Keratinocyte (primary cell): ENCODE results near the gene FRYL. TPM values are rescaled to one million over a fixed set of nuclear protein-coding genes. Genes with fewer than 3 reads are reported as not detected.

Experiments used
- DNase-seq: peaks from one replicate; pipeline ENCODE4 v3.0.0-alpha.2; 2011; ENCODE audit warnings: low read depth, missing footprints, low spot score
- FAIRE-seq: peaks from 2 replicates; lab custom pipeline; 2011; peaks lifted over from hg19 to GRCh38; lab: Jason Lieb, UNC
- H2AFZ ChIP-seq: 2 replicates; pipeline ENCODE4 v1.6.0; 2012; ENCODE audit warnings: low read length, control low read depth, inconsistent platforms; ENCODE audit not compliant: control insufficient read depth
- H3K27ac ChIP-seq: 2 replicates; pipeline ENCODE4 v1.5.1; 2011; ENCODE audit warnings: low read length; ENCODE audit not compliant: control insufficient read depth, insufficient read depth
- H3K27me3 ChIP-seq: 3 replicates; pipeline ENCODE4 v1.6.0; 2011; ENCODE audit warnings: low read length; ENCODE audit not compliant: control insufficient read depth, insufficient read depth; ENCODE audit errors: extremely low read depth
- H3K36me3 ChIP-seq, 2 experiments: 2 replicates in 1 of 2; 3 replicates in 1 of 2; pipeline ENCODE4 v1.5.1; 2011; ENCODE audit warnings: low read length in 2 of 2, mild to moderate bottlenecking in 1 of 2; ENCODE audit not compliant: control insufficient read depth in 2 of 2, insufficient read depth in 2 of 2; ENCODE audit errors: extremely low read depth in 1 of 2
- H3K4me1 ChIP-seq: 3 replicates; pipeline ENCODE4 v1.5.1; 2011; ENCODE audit warnings: low read length; ENCODE audit not compliant: control insufficient read depth, insufficient read depth; ENCODE audit errors: extremely low read depth
- H3K4me2 ChIP-seq: 3 replicates; pipeline ENCODE4 v1.6.0; 2011; ENCODE audit warnings: low read depth, low read length; ENCODE audit not compliant: control insufficient read depth, insufficient read depth; ENCODE audit errors: extremely low read depth
- H3K4me3 ChIP-seq, 3 experiments: fragments of 200-600 bp in 1 of 3; sonication (generic) in 1 of 3; 2 replicates in 2 of 3; 3 replicates in 1 of 3; pipeline ENCODE4 v1.5.1; 2011 to 2016; ENCODE audit warnings: low read length in 3 of 3, mild to moderate bottlenecking in 3 of 3, control low read depth in 2 of 3, inconsistent platforms in 1 of 3, low read depth in 1 of 3, mixed read lengths in 1 of 3, mixed run types in 1 of 3, moderate library complexity in 1 of 3; ENCODE audit not compliant: control insufficient read depth in 2 of 3, insufficient read depth in 2 of 3; ENCODE audit errors: extremely low read depth in 1 of 3
- H3K79me2 ChIP-seq: 2 replicates; pipeline ENCODE4 v1.6.0; 2012; ENCODE audit warnings: low read length; ENCODE audit not compliant: control insufficient read depth, insufficient read depth
- H3K9ac ChIP-seq: 3 replicates; pipeline ENCODE4 v1.6.0; 2011; ENCODE audit warnings: low read length; ENCODE audit not compliant: control insufficient read depth, insufficient read depth; ENCODE audit errors: extremely low read depth
- H3K9me1 ChIP-seq: 3 replicates; pipeline ENCODE4 v1.6.0; 2011; ENCODE audit warnings: low read length; ENCODE audit not compliant: control insufficient read depth, insufficient read depth; ENCODE audit errors: extremely low read depth
- H3K9me3 ChIP-seq: 2 replicates; pipeline ENCODE4 v1.5.1; 2012; ENCODE audit warnings: low read depth, low read length; ENCODE audit not compliant: control insufficient read depth
- H4K20me1 ChIP-seq: 3 replicates; pipeline ENCODE4 v1.6.0; 2011; ENCODE audit warnings: low read length; ENCODE audit not compliant: control insufficient read depth, insufficient read depth; ENCODE audit errors: extremely low read depth
- EZH2 ChIP-seq: IDR thresholded peaks from one replicate; pipeline ENCODE4 v1.6.1; 2012; ENCODE audit warnings: inconsistent platforms, mild to moderate bottlenecking, low read length, moderate library complexity
- dilution Hi-C: fragments of 300-500 bp; cut with MboI; formaldehyde crosslinking; loops from one replicate; pipeline ENCODE4 v1.7.0; 2020; ENCODE audit warnings: low sequenced_read_pairs; ENCODE audit not compliant: extremely low pct_ligation_motif_present
- polyA plus RNA-seq, 5 experiments: library from polyadenylated mRNA; depleted of rRNA in 3 of 5; stranded (reverse) in 3 of 5; stranded (forward) in 1 of 5; unstranded in 1 of 5; fragments of >200 nt; gene quantifications; 1 replicate in 1 of 5; 2 replicates in 3 of 5; 3 replicates in 1 of 5; pipeline versions ENCODE4 v1.2.1 to v1.2.3, GENCODE V29; 2011 to 2012; ENCODE audit warnings: missing spikeins in 2 of 5, low read depth in 1 of 5, low replicate concordance in 1 of 5
- TF ChIP-seq, protein P1 (sequence below), 3 experiments: IDR thresholded peaks in 1 of 3; conservative IDR thresholded peaks in 1 of 3; optimal IDR thresholded peaks in 1 of 3; 2 replicates in 2 of 3; 3 replicates in 1 of 3; pipeline versions ENCODE3 to v1.5.1; 2011; ENCODE audit warnings: low read length in 3 of 3, mild to moderate bottlenecking in 3 of 3, moderate library complexity in 2 of 3, control low read depth in 1 of 3, inconsistent platforms in 1 of 3; ENCODE audit not compliant: insufficient read depth in 2 of 3; ENCODE audit errors: extremely low read depth in 1 of 3

FRYL gene
- polyA plus RNA-seq, 1 donor (not counting 4 experiments of a cell fraction or from before 2014, with no cell fraction given): 40.4 TPM

DNA sequence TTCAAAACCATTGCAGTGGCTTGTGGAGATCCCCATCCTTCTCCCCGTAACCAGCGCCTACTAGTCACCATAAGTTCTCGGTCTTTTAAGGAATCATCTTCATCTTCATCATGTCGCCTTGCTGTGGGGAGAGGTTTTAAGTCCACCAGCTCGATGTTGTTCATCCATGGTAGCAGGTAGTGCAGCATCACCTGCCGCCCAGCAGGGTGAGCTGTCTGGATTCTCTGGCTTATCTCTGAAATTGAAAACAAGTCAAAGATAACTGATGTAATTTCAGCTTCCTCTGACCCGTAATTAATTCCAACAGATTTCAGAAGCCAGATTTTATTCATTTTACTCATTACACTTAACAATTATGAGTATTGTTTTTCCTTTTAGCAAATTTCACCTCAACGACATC is 222.6 kb downstream of the FRYL start:
- no peaks in the 10 kb centered on the region for H4K20me1 ChIP-seq
- H3K79me2 ChIP-seq: no peaks in the 10 kb centered on the region
- H3K27ac ChIP-seq: no peak overlapping the region
- peaks cover 21 to 23% of the 10 kb centered on the region in 2 experiments for H3K36me3 ChIP-seq
- H2AFZ ChIP-seq: no peak overlapping the region
- no peaks in the 10 kb centered on the region for H3K9me1 ChIP-seq
- H3K4me1 ChIP-seq: no peaks in the 10 kb centered on the region
- no peaks in the 10 kb centered on the region for H3K9me3 ChIP-seq
- no peaks in the 10 kb centered on the region for H3K27me3 ChIP-seq
- DNase-seq: no peak
- dilution Hi-C loops: no loop called here
- H3K4me2 ChIP-seq: no peak overlapping the region
- no peak for FAIRE-seq
- TF ChIP-seq, protein P1, sequence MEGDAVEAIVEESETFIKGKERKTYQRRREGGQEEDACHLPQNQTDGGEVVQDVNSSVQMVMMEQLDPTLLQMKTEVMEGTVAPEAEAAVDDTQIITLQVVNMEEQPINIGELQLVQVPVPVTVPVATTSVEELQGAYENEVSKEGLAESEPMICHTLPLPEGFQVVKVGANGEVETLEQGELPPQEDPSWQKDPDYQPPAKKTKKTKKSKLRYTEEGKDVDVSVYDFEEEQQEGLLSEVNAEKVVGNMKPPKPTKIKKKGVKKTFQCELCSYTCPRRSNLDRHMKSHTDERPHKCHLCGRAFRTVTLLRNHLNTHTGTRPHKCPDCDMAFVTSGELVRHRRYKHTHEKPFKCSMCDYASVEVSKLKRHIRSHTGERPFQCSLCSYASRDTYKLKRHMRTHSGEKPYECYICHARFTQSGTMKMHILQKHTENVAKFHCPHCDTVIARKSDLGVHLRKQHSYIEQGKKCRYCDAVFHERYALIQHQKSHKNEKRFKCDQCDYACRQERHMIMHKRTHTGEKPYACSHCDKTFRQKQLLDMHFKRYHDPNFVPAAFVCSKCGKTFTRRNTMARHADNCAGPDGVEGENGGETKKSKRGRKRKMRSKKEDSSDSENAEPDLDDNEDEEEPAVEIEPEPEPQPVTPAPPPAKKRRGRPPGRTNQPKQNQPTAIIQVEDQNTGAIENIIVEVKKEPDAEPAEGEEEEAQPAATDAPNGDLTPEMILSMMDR (optimal IDR thresholded peaks at IDR 0.05 in 1 of 3, IDR thresholded peaks at IDR 0.05 in 1 of 3, conservative IDR thresholded peaks at IDR 0.05 in 1 of 3; ENCODE audit: extremely low read depth in 1 of 3, insufficient read depth in 2 of 3, low read length in 3 of 3): peak; percentile 22 to 43 (median 26)
- no peak for TF ChIP-seq EZH2
- no peak overlapping the region for H3K4me3 ChIP-seq
- H3K9ac ChIP-seq: no peak overlapping the region

DNA sequence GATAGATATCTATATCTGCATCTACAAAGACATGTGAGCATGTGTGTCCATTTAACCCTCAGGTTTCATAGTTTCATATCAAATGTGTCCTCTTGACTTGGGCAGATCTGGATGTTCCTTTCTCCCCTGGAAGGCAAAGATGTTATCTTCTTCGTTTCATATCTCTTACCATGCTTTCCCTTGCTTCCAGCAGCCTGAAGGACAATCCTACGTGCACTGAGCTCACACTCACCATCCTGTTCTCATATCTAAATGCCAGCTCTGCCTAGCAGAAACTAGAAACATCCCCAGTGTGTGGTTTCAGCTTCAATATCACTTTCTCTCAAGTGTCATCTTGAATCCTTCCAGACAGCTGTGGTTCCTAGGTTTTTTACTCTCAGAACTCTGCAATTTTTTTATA is 223.8 kb downstream of the FRYL start:
- no peaks in the 10 kb centered on the region for H3K27me3 ChIP-seq
- H3K9me1 ChIP-seq: no peaks in the 10 kb centered on the region
- TF ChIP-seq EZH2: no peak
- TF ChIP-seq, protein P1 (optimal IDR thresholded peaks at IDR 0.05 in 1 of 3, IDR thresholded peaks at IDR 0.05 in 1 of 3, conservative IDR thresholded peaks at IDR 0.05 in 1 of 3; ENCODE audit: extremely low read depth in 1 of 3, insufficient read depth in 2 of 3, low read length in 3 of 3): no peak
- no peak overlapping the region for H3K4me3 ChIP-seq
- no peak overlapping the region for H3K9ac ChIP-seq
- no peaks in the 10 kb centered on the region for H3K9me3 ChIP-seq
- no peak overlapping the region for H3K4me2 ChIP-seq
- H3K79me2 ChIP-seq: no peaks in the 10 kb centered on the region
- peaks cover 23 to 26% of the 10 kb centered on the region in 2 experiments for H3K36me3 ChIP-seq
- no peak for FAIRE-seq
- H3K27ac ChIP-seq: no peak overlapping the region
- dilution Hi-C loops: no loop called here
- no peak overlapping the region for H2AFZ ChIP-seq
- H3K4me1 ChIP-seq: no peaks in the 10 kb centered on the region
- DNase-seq: no peak
- H4K20me1 ChIP-seq: no peaks in the 10 kb centered on the region
